ENCODE data around the gene LILRA6. TPM values are rescaled to one million over a fixed set of nuclear protein-coding genes. Genes with fewer than 3 reads are reported as not detected.
"Not testable (repeated sequence)": the region's sequence is repeated elsewhere in the genome, so short reads cannot be mapped to it uniquely, and the experiment has no call there.

The LILRA6 gene
- total and polyA plus RNA-seq, 8 donors: 0.53 to 51.5 (median 0.74) TPM

DNA sequence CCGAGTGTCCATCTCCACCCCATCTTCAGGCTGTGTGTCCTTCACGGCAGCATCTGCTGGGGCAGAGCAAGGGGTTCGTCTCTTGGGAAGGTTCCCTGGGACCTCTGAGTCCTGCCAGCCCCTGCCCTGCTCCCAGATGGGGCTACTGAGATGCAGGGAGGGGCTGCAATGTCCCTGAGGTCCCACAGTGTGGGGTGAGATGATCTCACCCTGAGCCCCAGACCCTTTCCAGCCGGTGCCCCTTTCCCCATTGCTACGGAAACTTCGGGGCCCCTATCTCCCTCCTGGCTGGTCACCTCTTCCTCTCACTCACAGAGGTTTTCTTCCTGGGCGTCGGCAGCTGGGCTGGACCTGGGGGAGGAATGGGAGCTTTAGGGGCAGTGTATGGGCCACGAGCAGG lies 33.4 kb upstream of the LILRA6 start:
- H3K4me3 ChIP-seq: no peak overlapping the region
- H3K4me1 ChIP-seq: peaks cover 0 to 31% of the 10 kb centered on the region in 2 donors
- TF ChIP-seq, protein P1, sequence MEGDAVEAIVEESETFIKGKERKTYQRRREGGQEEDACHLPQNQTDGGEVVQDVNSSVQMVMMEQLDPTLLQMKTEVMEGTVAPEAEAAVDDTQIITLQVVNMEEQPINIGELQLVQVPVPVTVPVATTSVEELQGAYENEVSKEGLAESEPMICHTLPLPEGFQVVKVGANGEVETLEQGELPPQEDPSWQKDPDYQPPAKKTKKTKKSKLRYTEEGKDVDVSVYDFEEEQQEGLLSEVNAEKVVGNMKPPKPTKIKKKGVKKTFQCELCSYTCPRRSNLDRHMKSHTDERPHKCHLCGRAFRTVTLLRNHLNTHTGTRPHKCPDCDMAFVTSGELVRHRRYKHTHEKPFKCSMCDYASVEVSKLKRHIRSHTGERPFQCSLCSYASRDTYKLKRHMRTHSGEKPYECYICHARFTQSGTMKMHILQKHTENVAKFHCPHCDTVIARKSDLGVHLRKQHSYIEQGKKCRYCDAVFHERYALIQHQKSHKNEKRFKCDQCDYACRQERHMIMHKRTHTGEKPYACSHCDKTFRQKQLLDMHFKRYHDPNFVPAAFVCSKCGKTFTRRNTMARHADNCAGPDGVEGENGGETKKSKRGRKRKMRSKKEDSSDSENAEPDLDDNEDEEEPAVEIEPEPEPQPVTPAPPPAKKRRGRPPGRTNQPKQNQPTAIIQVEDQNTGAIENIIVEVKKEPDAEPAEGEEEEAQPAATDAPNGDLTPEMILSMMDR (IDR thresholded peaks at IDR 0.05): no peak
- no peak for DNase-seq
- ATAC-seq: no peak
- peaks cover 0 to 68% of the 10 kb centered on the region in 2 donors for H3K27me3 ChIP-seq
- intact Hi-C loops (cut with DNase I): no loop called here
- no peaks in the 10 kb centered on the region for H3K9me3 ChIP-seq
- H3K27ac ChIP-seq: no peak overlapping the region
- H3K36me3 ChIP-seq: peaks cover 0 to 47% of the 10 kb centered on the region in 2 donors

DNA sequence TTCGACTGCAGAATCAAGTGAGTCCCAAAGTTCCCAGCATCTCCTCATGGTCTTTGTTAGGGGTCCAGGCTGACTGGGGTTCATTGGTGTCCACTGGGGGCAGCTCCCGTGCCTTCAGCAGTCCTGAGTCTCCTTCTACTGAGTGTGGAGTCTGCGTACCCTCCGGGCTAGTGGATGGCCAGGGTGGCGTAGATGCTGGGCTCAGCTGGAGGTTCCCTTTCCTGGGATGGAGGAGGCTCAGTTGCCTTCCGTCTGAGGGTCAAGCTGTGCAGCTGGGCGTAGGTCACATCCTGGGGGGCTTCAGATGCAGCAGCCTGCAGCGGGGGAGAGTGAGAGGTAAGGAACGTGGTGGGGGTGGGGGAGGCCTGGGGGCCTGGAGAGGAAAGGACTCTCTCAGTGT lies 31.9 kb upstream of the LILRA6 start:
- H3K36me3 ChIP-seq: peaks cover 0 to 47% of the 10 kb centered on the region in 2 donors
- peaks cover 0 to 35% of the 10 kb centered on the region in 2 donors for H3K4me1 ChIP-seq
- DNase-seq; ATAC-seq; H3K27ac ChIP-seq; intact Hi-C loops (cut with DNase I); H3K9me3 ChIP-seq; H3K4me3 ChIP-seq: not testable (repeated sequence)
- H3K27me3 ChIP-seq: peaks cover 0 to 54% of the 10 kb centered on the region in 2 donors

DNA sequence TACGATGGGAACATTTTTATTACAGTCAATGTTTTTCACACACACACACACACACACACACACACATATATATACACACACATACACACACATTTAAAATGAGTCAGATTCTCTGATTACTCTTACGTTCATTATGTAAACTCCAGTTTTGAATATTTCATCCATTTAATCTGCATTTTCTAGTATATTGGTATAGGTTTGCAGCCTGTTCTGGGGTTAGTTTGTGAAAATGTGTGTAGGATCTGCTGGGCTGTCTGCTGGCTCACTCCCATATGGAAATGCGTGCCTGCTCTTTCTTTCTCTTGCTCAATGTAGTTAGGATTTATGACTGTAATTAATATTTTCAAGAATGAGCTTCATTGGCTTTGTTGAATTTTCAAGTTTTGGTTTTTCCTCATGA lies 31.2 kb upstream of the LILRA6 start:
- Histone ChIP-seq H3K27me3 (peaks cover 0 to 47% of the 10 kb centered on the region in 2 donors), H3K36me3 (peaks cover 0 to 42% of the 10 kb centered on the region in 2 donors), H3K9me3 (no peaks in the 10 kb centered on the region), H3K4me1 (peaks cover 0 to 34% of the 10 kb centered on the region in 2 donors), H3K4me3 (no peak overlapping the region), H3K27ac (no peak overlapping the region)
- ATAC-seq (no peak), DNase-seq (no peak)
- TF ChIP-seq, protein P1 (IDR thresholded peaks at IDR 0.05): no peak
- intact Hi-C loops (cut with DNase I): no loop called here

DNA sequence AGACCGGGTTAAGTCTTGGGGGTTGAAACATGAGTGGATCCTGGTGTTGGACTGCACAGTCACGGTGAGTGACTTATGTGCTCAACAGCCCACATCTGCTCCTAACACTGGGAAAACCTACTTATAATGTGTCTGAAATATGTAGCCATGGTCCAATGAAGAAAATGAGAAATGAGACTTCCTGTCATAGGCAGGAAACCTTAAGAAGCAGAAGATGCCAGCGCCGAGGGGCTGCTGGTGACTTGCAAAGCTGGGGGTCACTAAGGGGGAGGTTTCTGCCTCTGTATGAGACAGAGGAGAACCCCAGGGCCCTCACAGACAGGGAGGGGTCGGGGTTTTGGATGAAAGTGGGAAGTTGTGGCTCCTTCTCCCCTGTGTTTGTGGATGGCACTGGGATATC lies 29.6 kb upstream of the LILRA6 start:
- intact Hi-C loops (cut with DNase I); H3K9me3 ChIP-seq; H3K4me3 ChIP-seq; DNase-seq: not testable (repeated sequence)
- peak; percentile 28 for ATAC-seq
- peaks cover 0 to 31% of the 10 kb centered on the region in 2 donors for H3K27me3 ChIP-seq
- peaks cover 0 to 28% of the 10 kb centered on the region in 2 donors for H3K36me3 ChIP-seq
- peak overlapping the region in 1 of 2 donors; percentile 88 for H3K27ac ChIP-seq
- H3K4me1 ChIP-seq: peaks cover 0 to 22% of the 10 kb centered on the region in 2 donors

DNA sequence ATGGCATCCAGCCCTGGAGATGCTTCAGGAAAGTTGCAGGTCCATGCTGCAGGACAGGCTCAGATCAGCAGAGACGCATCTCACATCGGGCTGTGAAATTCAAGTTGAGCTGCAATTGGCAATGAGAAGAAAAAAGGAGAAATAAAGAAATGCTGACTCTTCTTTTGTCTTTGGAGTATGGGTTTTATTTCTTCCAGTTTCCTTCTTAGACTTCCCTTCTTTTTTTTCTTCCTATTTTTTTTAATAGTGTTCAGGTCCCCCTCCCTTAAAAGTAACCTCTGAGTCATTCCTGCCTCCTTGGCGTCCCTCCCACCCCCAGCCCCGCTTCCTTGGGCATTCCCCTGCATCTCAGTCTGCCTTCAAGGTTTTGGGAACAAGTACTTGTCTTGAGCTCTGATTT lies 29.0 kb upstream of the LILRA6 start:
- Histone ChIP-seq H3K27me3 (peaks cover 0 to 27% of the 10 kb centered on the region in 2 donors), H3K27ac (peak overlapping the region in 1 of 2 donors; percentile 88), H3K4me1 (peaks cover 0 to 21% of the 10 kb centered on the region in 2 donors), H3K36me3 (peaks cover 0 to 22% of the 10 kb centered on the region in 2 donors)
- intact Hi-C loops (cut with DNase I); H3K9me3 ChIP-seq; H3K4me3 ChIP-seq: not testable (repeated sequence)
- peak; percentile 73 for ATAC-seq
- peak in 1 of 4 donors; percentile 74 for DNase-seq

DNA sequence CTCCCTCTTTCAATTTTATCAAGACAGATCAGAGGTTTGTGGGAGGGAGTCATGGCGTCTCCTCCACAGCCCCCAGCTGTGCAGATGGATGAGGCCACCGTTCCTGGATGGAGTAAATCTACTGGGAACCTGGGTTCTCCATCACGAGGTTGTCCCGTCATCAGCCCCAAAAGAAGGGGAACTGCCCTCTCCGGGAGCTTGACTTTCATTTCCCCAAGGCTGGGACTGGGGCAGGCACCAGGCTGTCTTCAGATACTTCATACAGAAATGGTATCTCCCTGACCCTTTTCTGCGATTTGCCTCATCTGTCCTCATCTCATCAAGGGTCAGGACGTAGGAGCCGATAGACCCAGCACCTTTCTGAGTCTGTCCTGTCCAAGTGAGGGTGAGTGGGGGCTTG lies 28.5 kb upstream of the LILRA6 start:
- peak in 2 of 4 donors; percentile 74 to 78 for DNase-seq
- peak overlapping the region in 1 of 2 donors; percentile 88 for H3K27ac ChIP-seq
- H3K9me3 ChIP-seq: no peaks in the 10 kb centered on the region
- TF ChIP-seq, protein P1 (IDR thresholded peaks at IDR 0.05): no peak
- peak; percentile 77 for ATAC-seq
- H3K4me3 ChIP-seq: no peak overlapping the region
- intact Hi-C loops (cut with DNase I): no loop called here
- H3K36me3 ChIP-seq: peaks cover 0 to 17% of the 10 kb centered on the region in 2 donors
- H3K27me3 ChIP-seq: peaks cover 0 to 27% of the 10 kb centered on the region in 2 donors
- H3K4me1 ChIP-seq: peaks cover 0 to 25% of the 10 kb centered on the region in 2 donors

DNA sequence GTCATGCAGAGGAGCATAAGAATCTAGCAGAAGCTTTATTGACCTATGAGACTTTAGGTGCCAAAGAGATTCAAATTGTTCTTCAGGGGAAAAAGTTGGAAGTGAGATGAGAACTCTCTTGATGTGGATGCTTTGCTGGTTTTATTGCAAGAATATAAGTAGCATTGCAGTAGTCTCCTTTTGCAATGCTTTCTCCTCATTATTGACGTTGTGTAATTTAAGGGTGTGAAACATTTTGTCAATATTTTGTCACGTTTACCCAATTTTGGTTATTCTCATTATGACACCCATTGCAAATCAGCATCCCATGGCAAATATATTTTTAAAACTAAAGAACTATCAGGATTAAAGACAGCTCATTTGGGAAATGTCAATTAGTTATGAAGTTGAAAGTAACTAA lies 26.3 kb upstream of the LILRA6 start:
- Histone ChIP-seq H3K9me3 (no peaks in the 10 kb centered on the region), H3K27ac (no peak overlapping the region), H3K4me3 (no peak overlapping the region), H3K36me3 (no peaks in the 10 kb centered on the region), H3K4me1 (peaks cover 0 to 31% of the 10 kb centered on the region in 2 donors), H3K27me3 (peaks cover 0 to 14% of the 10 kb centered on the region in 2 donors)
- no peak for ATAC-seq
- TF ChIP-seq, protein P1 (IDR thresholded peaks at IDR 0.05): no peak
- DNase-seq: no peak
- intact Hi-C loops (cut with DNase I): no loop called here
